ENCODE results near the gene CRACR2A. TPM values are rescaled to one million over a fixed set of nuclear protein-coding genes. Genes with fewer than 3 reads are reported as not detected.

CRACR2A gene
- total and polyA plus RNA-seq, 2 of the 4 experiments (the other 2 are of a cell fraction) = 0.54 to 0.60 TPM

DNA sequence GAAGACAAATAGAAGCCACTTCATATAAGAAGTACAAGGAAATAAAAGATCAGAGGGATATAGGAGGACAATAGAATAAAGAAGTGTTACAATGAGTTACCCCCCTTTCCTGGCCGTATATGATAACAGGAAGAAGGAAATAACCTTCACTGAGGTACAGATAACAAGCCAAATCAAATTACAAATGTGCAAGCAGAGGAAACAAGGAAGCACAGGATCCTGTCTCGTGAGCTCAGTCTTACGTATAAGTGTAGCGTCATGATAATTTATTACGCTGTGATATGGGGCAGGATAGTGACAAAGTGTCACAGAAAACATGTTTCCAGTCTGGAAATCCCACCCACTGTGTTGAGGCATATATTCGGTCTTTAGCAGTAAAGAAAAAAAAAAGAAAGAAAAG lies 26.5 kb downstream of the CRACR2A start:
- Histone ChIP-seq H3K9ac (ENCODE audit: low read depth, low read length) (no peak overlapping the region), H3K14ac (replicated peaks; ENCODE audit: low read depth, low read length) (no peak overlapping the region), H3K9me1 (ENCODE audit: insufficient read depth, low read length) (peaks cover 3% of the 10 kb centered on the region; the same call in 1 of the 2 replicates), H3K9me3 (ENCODE audit: control insufficient read depth, insufficient read depth, low read length) (no peaks in the 10 kb centered on the region), H4K91ac (ENCODE audit: insufficient read depth, low read depth, low read length) (no peak overlapping the region), H3K56ac (ENCODE audit: extremely low read depth, insufficient read depth, low read length) (no peak overlapping the region), H2BK20ac (ENCODE audit: low read depth, low read length) (no peak overlapping the region), H2AFZ (replicated peaks; ENCODE audit: low read length, poor library complexity) (no peak overlapping the region), H3K36me3 (ENCODE audit: control insufficient read depth, insufficient read depth, low read length) (no peaks in the 10 kb centered on the region), H3K23ac (ENCODE audit: low read depth, low read length) (no peak overlapping the region), H3K4me1 (ENCODE audit: control insufficient read depth, insufficient read depth, low read length) (no peaks in the 10 kb centered on the region), H3K79me1 (ENCODE audit: low read depth in 1 of 2, low read length in 2 of 2) (no peaks in the 10 kb centered on the region), H4K8ac (ENCODE audit: low read depth in 2 of 2, low read length in 2 of 2) (no peak overlapping the region), H3K27ac (ENCODE audit: insufficient read depth, low read length) (no peak overlapping the region), H3K18ac (ENCODE audit: low read depth, low read length) (no peak overlapping the region), H3K4me3 (ENCODE audit: insufficient read depth, low read depth, low read length) (no peak overlapping the region), H3K4me2 (ENCODE audit: low read depth, low read length) (no peak overlapping the region), H4K20me1 (ENCODE audit: insufficient read depth, low read length) (no peaks in the 10 kb centered on the region), H2BK15ac (ENCODE audit: low read depth, low read length) (no peak overlapping the region), H2AK5ac (ENCODE audit: low read depth, low read length) (no peak overlapping the region), H4K5ac (ENCODE audit: low read depth, low read length) (no peak overlapping the region), H2BK120ac (ENCODE audit: low read depth, low read length) (no peak overlapping the region), H2BK5ac (ENCODE audit: low read depth, low read length, poor library complexity, severe bottlenecking) (no peak overlapping the region), H2AK9ac (replicated peaks; ENCODE audit: low read depth, low read length, poor library complexity) (no peak overlapping the region), H3K27me3 (ENCODE audit: control insufficient read depth, insufficient read depth, low read length) (peaks cover 19% of the 10 kb centered on the region), H3K4ac (ENCODE audit: low read depth, low read length) (no peak overlapping the region)
- 90% methylated on average over 4 of the region's 6 CpGs; no CpG with 5 or more reads in 1 of the 2 experiments for WGBS, 2 experiments (ENCODE audit: extremely low coverage in 2 of 2, insufficient read length in 1 of 2)
- CTCF ChIA-PET = no interaction called here
- no peak for TF ChIP-seq RFX5 (IDR thresholded peaks at IDR 0.05; ENCODE audit: low read depth, low read length)
- no peak for TF ChIP-seq CEBPB (IDR thresholded peaks at IDR 0.05; ENCODE audit: low read depth, low read length)
- in situ Hi-C loops (cut with MboI; ENCODE audit: low sequenced_read_pairs) (no loop called here), intact Hi-C loops (cut with micrococcal nuclease) (no loop called here), dilution Hi-C loops (cut with HindIII; ENCODE audit: low sequenced_read_pairs, unreplicated experiment) (no loop called here)
- POLR2A ChIA-PET (ENCODE audit: unreplicated experiment) = no interaction called here
- ATAC-seq (ENCODE audit: low read depth) (no peak), DNase-seq (no peak)
- no TSS peak for BruUV-seq (replicated peaks)

Measured in IMR-90 (cell line).